Activated CD4-positive, alpha-beta T cell treated with anti-CD3 and anti-CD28 coated beads for 1 hour (primary cell): Measurements from ENCODE around the gene SUSD4.

Experiments
- DNase-seq: peaks from one replicate; pipeline ENCODE4 v3.0.0-alpha.2; 2020

Gene SUSD4

GRCh38 chr1:223208164-223209076 lies 155.6 kb downstream of the SUSD4 start:
- no peak for DNase-seq

- no peak for DNase-seq
These were observed 156.5 kb downstream of the SUSD4 start for GRCh38 chr1:223207293-223208066.

- no peak for DNase-seq
These were observed 159.6 kb downstream of the SUSD4 start for GRCh38 chr1:223204424-223204823.

- no peak for DNase-seq
These were observed 160.3 kb downstream of the SUSD4 start for GRCh38 chr1:223203694-223204093.

GRCh38 chr1:223203034-223203408 lies 161.0 kb downstream of the SUSD4 start:
- DNase-seq = no peak

- no peak for DNase-seq
These were observed 161.5 kb downstream of the SUSD4 start for GRCh38 chr1:223202376-223203033.

GRCh38 chr1:223201967-223202366 lies 162.0 kb downstream of the SUSD4 start:
- no peak for DNase-seq

GRCh38 chr1:223200903-223201302 lies 163.1 kb downstream of the SUSD4 start:
- no peak for DNase-seq

- no peak for DNase-seq
These were observed 164.8 kb downstream of the SUSD4 start for GRCh38 chr1:223199094-223199647.

GRCh38 chr1:223198628-223198965 lies 165.4 kb downstream of the SUSD4 start:
- DNase-seq = no peak

- DNase-seq = no peak
These were observed 165.9 kb downstream of the SUSD4 start for GRCh38 chr1:223197923-223198627.

- DNase-seq = peak; percentile 22
These were observed 173.9 kb downstream of the SUSD4 start for GRCh38 chr1:223189903-223190724.

GRCh38 chr1:223189525-223189902 lies 174.5 kb downstream of the SUSD4 start:
- no peak for DNase-seq

- DNase-seq = no peak
These were observed 175.2 kb downstream of the SUSD4 start for GRCh38 chr1:223188618-223189356.

- DNase-seq = no peak
These were observed 177.2 kb downstream of the SUSD4 start for GRCh38 chr1:223186800-223187199.

- DNase-seq = no peak
These were observed 180.6 kb downstream of the SUSD4 start for GRCh38 chr1:223183268-223183862.

GRCh38 chr1:223180731-223181321 lies 183.2 kb downstream of the SUSD4 start:
- DNase-seq = no peak

GRCh38 chr1:223179786-223180185 lies 184.2 kb downstream of the SUSD4 start:
- no peak for DNase-seq

GRCh38 chr1:223179280-223179679 lies 184.7 kb downstream of the SUSD4 start:
- no peak for DNase-seq

- DNase-seq = no peak
These were observed 186.3 kb downstream of the SUSD4 start for GRCh38 chr1:223177681-223178080.
